NCI-H2227 (cell line): ENCODE data around the gene ORAI1.
A peak's percentile ranks its signal among the peaks of the same experiment; 100 is the strongest.
"Not testable (repeated sequence)": the region's sequence is repeated elsewhere in the genome, so short reads cannot be mapped to it uniquely, and the experiment has no call there.

Experiments
- DNase-seq: peaks from one replicate; lab custom pipeline; 2025; ENCODE audit not compliant: unreplicated experiment; lab: John Stamatoyannopoulos, UW

Gene ORAI1

DNA sequence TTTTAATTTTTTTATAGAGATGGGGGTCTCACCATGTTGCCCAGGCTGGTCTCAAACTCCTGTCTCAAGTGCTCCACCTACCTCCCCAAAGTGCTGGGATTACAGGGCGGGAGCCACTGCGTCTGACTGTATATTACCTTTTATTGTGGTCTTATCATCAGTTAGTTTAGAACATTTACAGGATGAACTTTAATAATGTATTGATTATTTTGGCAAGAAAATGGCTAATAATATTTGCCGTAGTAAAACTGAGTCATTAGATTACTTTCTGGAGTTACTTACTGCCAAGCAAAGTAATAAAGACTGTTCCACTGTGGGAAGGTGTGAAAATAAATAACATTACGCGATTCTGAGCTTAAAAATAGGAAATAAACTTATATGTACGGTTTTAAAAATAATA, 23.6 kb upstream of the ORAI1 start:
- no peak for DNase-seq

DNA sequence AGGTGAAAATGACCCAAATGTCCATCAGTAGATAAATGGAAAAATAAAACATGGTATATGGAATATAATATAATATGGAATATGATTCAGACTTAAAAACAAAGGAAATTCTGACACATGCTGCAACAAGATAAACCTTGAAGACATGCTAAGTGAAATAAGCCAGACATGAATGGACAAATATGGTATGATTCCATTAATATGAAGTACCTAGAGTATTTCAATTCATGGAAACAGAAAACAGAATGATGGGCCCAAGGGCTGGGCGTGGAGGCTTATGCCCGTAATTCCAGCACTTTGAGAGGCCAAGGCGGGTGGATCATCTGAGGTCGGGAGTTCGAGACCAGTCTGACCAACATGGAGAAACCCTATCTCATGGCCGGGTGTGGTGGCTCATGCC, 22.7 kb upstream of the ORAI1 start:
- no peak for DNase-seq

DNA sequence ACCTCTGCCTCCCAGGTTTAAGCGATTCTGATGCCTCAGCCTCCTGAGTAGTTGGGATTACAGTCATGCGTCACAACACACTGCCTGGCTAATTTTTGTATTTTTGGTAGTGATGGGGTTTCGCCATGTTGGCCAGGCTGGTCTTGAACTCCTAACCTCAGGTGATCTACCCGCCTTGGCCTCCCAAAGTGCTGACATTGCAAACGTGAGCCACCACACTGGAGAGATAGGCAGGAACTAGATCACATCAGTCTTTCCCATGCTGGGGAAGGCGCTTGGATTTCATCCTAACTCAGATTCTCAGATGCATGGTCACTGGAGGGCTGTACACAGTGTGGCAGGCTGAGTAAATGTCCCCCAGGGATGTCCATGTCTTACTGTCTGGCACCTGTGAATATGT, 18.0 kb upstream of the ORAI1 start:
- no peak for DNase-seq

DNA sequence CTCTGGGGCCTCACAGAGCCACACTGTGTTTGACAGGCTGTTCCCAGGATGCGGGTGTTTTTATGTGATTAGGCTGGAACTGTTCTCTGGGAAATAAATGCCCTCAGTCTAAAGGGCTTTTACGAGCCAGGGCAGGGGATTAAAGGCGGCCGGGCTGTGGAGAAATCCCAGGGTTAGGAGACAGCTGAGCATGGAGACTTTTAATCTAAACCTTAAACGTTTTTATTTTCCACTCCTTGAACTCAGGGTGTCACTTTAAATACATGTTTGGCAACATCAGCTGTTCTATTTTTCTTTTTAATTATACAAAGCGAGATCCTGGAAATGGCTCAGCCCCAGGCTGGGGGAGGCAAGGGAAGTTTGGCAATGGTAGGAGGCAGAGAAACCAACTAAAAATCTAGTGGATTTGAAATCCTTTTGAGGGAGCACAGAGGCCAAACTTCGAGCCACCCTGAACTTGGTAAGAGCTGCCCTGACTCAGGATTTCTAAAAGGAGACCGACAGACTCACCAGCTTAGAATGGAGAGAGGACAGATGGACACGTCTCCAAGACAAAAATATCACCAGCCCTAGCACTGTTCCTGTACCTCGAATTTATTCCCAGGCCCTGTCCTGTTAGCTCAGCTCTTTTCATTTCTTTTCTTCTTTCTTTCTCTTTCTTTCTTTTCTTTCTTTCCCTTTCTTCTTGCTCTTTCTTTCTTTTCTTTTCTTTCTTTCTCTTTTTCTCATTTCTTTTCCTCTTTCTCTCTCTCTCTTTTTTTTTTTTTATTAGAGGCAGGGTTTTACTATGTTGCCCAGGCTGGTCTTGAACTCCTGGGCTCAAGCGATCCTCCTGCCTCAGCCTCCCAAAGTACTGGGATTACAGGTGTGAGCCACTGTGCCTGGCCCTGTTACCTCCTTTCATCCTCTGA, 15.8 kb upstream of the ORAI1 start:
- DNase-seq, result peak; percentile 47

DNA sequence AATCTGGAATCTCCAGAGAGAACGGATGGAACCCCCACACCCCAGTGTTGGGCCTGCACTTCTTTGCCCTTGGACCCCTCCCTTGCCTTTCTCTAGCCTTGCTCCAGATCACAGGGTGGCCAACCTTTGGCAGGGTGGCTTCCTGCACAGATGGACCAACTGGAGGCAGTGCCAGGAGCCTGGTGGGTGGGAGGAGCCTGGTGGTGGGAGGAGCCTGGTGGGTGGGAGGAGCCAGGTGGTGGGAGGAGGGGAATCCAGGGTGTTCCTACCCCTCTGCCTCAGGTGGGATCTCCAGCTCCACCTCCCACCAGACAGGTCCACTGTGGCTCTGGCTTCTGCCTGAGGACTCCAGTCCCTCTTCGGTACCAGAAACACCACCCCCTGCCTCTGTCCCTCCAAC, 15.0 kb upstream of the ORAI1 start:
- no peak for DNase-seq

DNA sequence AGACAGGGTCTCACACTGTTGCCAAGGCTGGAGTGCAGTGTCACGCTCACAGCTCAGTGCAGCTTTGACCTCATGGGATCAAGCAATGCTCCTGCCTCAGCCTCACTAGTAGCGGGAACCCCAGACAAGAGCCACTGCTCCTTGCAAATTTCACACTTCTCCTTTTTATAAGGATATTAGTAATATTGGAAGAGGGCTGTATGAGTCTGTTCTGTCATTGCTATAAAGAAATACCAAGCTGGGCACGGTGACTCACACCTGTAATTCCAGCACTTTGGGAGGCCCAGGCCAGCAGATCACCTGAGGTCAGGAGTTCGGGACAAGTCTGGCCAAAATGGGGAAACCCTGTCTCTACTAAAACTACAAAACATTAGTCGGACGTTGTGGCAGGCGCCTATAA, 12.9 kb upstream of the ORAI1 start:
- DNase-seq, result no peak

DNA sequence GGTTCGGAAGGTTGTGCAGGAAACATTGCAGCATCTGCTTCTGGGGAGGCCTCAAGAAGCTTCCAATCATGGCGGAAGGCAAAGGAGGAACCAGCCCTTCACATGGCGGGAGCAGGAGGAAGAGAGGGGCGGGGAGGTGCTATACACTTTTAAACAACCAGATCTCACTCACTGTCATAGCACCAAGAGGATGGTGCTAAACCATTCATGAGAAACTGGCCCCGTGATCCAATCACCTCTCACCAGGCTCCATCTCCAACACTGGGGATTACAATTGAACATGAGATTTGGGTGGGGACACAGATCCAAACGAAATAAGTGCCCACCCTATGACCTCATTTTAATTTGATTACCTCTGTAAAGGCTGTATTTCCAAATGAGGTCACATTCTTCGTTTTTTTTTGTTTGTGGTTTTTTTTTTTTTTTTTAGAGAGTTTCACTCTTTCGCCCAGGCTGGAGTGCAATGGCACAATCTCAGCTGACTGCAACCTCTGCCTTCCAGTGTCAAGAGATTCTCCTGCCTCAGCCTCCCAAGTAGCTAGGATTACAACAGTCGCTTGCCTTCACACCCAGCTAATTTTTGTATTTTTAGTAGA, 11.4 kb upstream of the ORAI1 start:
- DNase-seq, result no peak

DNA sequence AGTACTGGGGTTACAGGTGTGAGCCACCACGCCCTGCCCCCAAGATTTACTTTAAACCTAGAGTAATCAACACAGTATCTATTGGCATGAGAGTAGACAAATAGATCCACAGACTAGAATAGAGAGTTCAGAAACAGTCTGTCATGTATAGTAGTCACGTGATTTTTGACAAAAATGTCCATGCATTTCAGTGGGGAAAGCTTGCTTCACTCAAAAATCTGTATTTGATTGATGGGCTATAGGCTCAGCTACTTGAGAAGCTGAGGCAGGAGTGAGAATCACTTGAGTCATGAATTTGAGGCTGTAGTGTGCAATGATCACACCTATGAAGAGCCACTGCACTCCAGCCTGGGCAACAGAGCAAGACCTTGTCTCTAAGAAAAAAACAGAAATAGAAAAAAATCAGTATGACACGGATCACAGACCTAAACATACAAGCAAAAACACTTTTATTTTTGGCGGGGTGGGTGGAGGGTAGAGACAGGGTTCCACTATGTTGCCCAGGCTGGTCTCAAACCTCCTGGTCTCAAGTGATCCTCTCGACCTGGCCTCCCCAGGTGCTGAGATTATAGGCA, 7.6 kb upstream of the ORAI1 start:
- no peak for DNase-seq

DNA sequence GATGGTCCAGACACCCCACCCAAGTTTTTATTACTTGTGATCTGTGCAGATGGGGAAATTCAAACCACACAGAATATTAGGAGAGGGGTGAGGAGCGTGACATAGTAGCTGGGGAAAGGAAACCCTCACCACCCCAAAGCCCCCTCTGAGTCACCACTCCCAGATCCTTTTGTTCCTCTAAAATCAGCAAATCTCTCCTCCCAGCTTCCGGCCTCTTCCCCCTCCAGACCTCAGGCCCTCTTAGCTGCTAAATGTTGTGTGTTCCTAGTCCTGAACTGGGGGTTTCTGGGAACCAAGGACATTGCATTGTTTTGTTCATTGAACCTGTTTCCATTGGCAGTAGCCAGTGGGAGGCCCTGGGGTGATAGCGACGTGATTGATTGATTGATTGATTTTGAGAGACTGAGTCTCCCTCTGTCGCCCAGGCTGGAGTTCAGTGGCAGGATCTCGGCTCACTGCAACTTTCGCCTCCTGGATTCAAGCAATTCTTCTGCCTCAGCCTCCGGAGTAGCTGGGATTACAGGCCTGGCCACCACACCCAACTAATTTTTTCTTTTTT, 5.9 kb upstream of the ORAI1 start:
- DNase-seq, result no peak

DNA sequence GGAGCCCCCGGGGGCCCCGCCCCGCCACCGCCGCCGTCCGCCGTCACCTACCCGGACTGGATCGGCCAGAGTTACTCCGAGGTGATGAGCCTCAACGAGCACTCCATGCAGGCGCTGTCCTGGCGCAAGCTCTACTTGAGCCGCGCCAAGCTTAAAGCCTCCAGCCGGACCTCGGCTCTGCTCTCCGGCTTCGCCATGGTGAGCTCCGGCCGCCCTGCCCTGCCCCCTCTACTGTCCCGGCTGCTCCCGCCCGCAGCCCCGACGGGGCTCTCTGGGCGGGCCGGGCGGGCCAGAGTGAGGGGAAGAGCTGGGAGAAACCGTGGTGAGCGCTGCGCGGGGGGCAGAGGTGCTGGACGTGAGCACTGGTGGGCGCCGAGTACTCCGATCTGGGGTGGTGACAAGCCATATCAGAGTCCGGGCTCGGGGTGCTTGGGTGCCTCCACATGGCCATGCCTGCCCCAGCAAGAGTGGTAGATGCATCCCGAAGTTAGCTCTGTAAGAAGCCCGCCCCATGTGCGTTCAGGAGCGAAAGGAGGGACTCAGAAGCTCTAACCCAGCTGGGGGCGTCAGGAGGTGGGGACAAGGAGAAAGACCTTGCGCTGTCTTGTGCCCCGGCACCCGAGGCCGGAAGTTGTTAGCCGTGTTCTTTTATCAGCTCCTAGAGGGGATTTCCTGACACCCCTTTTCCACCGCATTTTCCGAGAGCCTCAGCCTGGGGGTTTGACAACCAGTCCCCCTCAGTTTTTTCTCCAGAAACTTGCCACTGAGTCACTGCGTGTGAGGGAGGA, 717 bp downstream of the ORAI1 start:
- peak; percentile 72 for DNase-seq

DNA sequence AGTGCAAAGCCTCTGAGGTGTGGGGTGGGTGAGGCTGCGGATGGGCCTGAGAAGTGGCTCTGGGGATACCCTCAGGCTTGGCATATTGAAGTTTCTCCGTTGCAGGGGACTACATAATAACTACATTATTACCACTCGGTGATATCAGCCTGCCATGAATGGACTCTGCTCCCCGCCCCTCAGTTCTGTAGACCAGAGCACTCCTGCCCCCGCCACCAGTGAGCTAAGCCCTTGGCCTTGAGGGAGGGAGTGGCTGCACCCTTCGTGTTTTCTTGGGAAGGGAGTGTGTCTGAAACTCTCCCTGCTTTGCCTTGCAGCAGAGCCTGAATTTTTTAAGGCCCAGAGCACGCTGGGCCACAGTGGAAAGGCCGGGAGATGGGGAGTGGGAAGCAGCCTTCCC, 1.7 kb downstream of the ORAI1 start:
- no peak for DNase-seq

DNA sequence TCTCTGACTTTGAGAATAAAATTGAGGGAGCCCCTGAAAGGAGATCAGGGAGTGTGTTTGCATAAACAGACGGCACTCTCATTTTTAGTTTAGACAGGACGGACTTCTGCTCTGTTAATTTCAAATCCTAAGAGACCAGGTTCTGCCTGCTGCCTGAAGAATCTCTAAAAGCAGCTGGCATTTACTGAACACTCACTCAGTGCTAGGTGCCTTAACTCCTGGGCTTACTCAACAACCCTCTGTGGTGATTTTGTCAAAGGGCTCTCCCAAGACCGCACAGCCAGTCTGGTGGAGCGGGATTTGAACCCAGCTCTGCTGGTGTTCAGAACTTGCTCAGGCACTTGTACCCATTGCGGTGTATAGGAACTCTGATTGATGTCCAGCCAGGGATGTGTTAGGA, 2.2 kb downstream of the ORAI1 start:
- DNase-seq, result no peak

DNA sequence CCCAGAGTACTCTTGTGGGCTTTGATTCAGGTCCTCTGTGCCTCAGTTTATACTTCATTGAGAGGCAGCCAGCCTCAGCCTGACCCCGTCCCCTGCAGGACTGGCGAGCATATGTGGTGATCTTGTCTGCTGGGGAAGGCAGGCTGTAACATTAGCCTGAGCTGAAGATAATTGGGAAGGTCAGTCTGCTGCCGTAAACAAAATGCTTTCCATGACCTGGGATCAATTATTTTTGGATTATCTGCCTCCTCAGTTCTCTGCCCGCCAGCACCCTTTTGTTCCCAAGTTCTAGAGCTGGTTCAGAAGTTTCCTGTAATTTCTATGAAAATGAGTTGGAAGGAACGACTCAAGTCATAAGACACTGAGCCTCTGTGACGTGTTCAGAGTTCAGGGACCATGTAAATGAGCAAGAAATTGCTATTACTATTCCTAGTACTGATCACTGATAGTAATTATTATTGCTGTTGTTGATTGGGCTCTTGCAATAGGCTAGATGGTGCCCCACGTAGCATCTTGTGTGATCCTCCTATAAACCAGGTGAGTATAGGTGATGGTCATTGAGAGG, 4.5 kb downstream of the ORAI1 start:
- DNase-seq, result no peak

DNA sequence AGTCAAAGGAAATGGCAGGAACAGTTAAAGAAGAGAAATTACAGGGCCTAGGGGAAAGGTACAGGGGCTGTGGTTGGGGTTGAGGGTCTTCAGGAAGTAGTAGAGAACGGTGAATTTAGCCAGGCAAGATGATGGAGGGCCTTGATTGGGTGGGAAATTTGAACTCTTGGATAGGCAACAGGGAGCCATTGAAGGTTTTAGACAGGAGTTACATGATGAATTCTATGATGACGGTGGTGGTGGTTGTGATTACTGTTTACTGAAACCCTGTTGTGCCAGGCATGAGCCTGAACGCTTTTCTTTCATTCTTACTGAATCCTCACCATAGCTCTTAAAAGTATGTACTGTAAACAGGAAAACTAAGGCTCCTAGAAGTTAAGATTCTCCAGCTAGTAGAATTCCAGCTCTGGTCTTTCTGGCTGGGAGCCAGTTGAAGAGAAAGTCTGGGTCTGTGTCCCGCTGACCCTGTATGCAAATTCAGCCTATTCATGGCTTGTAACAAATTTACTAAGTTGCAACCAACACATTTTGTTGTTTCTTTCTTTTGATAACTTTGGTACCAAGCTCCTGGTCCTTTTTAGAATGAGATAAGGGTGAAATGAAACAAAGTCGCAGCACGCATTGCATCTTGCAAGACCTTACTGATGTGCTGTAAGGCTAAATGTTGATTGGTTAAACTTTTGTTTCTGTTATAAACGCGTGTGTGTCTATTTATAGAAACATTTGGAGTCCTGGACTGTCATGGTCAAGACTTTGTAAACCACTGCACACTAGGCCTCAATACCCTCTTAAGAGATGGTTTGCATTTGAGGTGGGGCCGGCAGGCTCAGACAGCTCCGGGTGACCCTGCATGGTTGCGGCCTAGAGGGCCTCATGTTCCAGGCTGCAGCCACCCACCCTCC, 6.0 kb downstream of the ORAI1 start:
- no peak for DNase-seq

DNA sequence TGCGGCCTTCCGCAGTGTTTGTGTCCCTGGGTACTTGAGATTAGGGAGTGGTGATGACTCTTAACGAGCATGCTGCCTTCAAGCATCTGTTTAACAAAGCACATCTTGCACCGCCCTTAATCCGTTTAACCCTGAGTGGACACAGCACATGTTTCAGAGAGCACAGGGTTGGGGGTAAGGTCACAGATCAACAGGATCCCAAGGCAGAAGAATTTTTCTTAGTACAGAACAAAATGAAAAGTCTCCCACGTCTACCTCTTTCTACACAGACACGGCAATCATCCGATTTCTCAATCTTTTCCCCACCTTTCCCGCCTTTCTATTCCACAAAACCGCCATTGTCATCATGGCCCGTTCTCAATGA, 7.5 kb downstream of the ORAI1 start:
- DNase-seq, result not testable (repeated sequence)

DNA sequence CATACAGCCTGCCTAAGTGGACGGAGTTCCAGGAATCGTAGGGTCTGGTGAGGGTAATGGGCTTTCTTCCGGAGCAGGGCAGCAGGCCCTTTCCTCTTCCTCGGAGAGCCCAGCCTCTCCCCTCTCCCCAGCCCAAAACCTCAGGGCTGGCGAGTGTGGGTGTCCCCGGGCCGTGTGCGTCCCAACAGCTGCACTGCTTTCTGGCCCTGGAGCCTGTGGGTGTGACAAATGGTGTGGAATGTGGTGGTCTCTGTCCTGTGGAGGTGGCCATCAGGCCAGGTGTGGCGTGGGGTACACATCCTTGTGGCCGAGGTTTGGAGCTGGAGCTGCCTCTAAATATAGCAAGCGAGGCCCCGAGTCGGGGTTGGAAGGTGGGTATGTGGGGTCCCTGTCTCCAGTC, 8.5 kb downstream of the ORAI1 start:
- no peak for DNase-seq

DNA sequence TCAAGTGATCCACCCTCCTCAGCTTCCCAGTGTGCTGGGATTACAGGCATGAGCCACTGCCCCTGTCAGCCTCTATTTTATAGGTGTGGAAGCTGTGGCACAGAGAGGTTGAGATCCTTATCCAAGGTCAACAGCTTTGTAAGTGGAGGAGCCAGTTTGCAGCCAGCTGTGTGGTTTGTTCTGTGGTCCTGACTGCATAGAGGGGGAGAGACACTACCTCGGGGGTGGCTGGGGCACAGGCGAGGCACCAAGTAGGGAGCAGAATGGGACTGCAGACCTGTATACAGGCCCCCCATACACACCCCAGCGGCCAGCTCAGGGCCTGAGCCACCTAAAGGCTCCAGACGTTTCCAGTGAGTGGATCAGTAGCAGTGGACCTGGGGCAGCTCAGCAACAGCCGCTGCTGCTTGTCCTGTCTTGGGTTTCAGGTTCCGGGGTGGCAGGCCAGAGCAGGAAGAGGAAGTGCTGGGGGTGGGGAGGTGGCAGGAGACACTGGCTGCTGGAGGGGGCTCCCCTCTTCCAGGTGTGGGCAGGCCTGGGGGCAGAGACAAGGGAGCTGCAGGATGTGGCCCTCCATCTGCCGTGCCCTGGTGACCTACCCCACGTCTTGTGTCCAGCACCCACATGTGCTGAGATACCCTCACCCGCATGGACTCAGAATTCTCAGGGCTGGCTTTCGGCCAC, 11.0 kb downstream of the ORAI1 start:
- DNase-seq, result no peak

DNA sequence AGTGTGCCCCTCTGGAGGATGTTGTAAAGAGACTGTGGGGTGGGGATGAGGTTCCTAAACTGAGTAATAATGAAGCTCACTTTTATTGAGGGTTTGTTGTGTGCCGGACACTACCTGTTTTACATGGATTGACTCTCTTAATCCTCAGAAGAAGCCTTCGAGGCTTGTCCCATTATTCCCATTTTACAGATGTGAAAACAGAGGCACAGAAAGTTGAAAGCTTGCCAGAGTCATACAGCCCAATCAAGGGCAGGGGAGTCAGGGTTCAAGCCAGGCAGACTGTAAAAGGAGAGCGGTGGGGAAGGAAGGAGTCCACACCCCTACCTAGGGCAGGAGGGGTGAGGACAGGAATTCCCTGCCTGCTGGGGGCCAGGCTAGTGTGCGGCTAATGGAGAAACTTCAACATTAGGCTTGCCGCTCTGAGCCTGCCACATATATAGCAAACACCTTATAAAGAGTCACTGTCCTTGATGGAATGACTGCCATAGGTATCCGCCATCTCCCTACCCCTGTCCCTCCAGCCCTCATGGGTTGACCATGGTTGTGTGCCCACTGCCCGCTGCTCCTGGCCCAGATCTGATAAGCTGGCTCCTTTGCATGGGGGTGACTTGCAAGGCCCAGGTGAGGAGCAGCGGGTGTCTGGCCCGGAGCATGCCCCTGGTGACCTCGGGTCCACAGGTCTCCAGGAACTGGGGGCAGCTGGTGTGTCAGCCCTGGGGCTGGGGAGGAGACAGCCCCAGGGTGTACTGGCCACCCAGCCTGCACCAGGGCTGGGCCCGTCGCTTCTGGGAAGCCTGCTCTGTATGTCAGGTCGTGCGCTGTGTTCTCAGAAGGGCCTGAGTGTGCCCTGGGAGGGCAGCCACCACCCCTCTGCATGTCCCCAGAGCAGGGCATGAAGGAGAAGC, 12.2 kb downstream of the ORAI1 start:
- no peak for DNase-seq

DNA sequence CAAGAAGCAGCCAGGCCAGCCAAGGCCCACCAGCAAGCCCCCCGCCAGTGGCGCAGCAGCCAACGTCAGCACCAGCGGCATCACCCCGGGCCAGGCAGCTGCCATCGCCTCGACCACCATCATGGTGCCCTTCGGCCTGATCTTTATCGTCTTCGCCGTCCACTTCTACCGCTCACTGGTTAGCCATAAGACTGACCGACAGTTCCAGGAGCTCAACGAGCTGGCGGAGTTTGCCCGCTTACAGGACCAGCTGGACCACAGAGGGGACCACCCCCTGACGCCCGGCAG, 15.0 kb downstream of the ORAI1 start:
- DNase-seq, result no peak
